Measurements from ENCODE around the gene RNF168.
"Not testable (repeated sequence)": the region's sequence is repeated elsewhere in the genome, so short reads cannot be mapped to it uniquely, and the experiment has no call there.

RNF168 gene, protein sequence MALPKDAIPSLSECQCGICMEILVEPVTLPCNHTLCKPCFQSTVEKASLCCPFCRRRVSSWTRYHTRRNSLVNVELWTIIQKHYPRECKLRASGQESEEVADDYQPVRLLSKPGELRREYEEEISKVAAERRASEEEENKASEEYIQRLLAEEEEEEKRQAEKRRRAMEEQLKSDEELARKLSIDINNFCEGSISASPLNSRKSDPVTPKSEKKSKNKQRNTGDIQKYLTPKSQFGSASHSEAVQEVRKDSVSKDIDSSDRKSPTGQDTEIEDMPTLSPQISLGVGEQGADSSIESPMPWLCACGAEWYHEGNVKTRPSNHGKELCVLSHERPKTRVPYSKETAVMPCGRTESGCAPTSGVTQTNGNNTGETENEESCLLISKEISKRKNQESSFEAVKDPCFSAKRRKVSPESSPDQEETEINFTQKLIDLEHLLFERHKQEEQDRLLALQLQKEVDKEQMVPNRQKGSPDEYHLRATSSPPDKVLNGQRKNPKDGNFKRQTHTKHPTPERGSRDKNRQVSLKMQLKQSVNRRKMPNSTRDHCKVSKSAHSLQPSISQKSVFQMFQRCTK

GRCh38 chr3:196503196-196504076, at the start of gene RNF168:
Gene RNF168 (minus strand): TSS chr3:196503768. CDS start chr3:196503173, 595 bp downstream.
- DNase-seq: peak; percentile 70

DNA sequence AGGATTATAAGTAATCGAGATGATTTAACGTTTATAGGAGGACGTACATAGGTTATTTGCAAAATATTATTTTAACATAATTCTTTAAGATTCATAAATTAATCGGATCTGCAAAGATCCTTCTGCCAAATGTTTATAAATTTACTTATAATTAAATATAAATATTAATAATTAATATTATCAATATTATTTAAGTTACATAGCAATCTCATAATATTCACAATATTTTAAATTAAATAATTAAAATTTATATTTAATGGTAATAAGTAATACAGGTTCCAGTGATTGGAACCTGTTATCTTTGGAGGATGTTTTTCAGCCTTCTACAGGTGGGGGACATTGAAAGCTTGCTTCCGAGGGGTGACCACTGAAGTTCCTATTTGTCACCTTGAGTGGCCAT, 48.7 kb upstream of the RNF168 start:
- no peak for DNase-seq

DNA sequence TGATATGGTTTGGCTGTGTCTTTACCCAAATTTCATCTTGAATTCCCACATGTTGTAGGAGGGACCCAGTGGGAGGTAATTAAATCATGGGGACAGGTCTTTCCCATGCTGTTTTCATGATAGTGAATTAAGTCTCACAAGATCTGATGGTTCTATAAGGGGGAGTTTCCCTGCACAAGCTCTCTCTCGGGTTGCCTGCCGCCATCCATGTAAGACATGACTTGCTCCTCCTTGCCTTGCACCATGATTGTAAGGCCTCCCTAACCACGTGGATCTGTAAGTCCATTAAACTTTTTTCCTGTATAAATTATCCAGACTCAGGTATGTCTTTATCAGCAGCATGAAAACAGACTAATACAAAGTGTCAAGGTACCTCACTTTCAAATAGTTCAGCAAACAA, 46.6 kb upstream of the RNF168 start:
- not testable (repeated sequence) for DNase-seq

- DNase-seq: not testable (repeated sequence)
Observed at GRCh38 chr3:196549312-196549711, 45.7 kb upstream of the RNF168 start.

DNA sequence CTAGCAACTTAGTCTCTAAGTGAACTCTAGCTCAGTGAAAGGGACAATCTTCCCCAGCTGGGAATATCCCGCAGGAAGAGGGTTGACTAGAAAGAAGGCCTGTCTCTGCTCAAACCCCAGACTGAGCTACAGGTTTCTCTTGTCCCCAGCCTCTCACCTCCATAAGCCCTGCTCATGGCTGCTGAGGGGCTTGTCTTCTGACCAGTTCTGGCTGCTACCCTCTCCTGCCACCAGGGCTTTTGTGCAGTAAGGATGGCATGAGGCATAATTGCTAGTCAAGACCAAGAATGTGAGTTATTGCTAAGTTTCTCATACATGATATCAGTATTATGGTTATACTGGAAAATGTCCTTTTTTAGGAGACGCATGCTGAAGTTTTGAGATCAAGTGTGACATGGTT, 43.5 kb upstream of the RNF168 start:
- DNase-seq: no peak

- DNase-seq: no peak
Observed at GRCh38 chr3:196546537-196546936, 43.0 kb upstream of the RNF168 start.

GRCh38 chr3:196544491-196544992, 41.0 kb upstream of the RNF168 start:
- no peak for DNase-seq

GRCh38 chr3:196541684-196542445, 38.3 kb upstream of the RNF168 start:
- DNase-seq: no peak

- DNase-seq: no peak
Observed at GRCh38 chr3:196537319-196537984, 33.9 kb upstream of the RNF168 start.

DNA sequence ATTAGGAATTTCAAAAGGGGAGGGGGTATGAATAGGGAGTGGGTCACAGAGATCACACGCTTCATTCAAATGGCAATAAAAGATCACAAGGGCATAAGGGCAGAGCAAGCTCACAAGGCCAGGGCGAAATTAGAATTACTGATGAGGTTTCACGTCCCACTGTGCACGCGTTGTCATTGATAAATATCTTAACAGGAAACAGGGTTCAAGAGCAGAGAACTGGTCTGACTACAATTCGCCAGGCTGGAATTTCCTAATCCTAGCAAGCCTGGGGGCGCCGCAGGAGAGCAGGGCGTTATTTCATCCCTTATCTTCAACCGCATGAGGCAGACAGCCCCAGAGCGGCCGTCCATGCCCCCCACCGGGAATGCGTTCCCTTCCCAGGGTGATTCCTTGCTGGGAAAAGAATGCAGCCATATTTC, 29.7 kb upstream of the RNF168 start:
- no peak for DNase-seq

DNA sequence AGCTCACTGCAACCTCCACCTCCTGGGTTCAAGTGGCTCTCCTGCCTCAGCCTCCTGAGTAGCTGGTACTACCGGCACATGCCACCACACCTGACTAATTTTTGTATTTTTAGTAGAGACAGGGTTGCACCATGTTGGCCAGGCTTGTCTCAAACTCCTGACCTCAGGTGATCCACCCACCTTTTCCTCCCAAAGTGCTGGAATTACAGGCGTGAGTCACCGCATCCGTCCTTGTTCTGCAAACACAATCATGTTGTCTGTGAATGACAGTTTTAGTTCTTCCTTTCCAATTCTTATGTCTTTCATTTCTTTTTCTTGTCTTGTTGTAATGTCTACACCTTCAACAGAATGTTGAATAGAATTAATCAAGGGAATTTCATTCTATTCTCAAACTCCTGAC, 27.9 kb upstream of the RNF168 start:
- DNase-seq: no peak

GRCh38 chr3:196528639-196529233, 25.2 kb upstream of the RNF168 start:
- DNase-seq: no peak

GRCh38 chr3:196525141-196525540, 21.6 kb upstream of the RNF168 start:
- DNase-seq: no peak

- no peak for DNase-seq
Observed at GRCh38 chr3:196524527-196524926, 21.0 kb upstream of the RNF168 start.

- no peak for DNase-seq
Observed at GRCh38 chr3:196523841-196524240, 20.3 kb upstream of the RNF168 start.

- DNase-seq: not testable (repeated sequence)
Observed at GRCh38 chr3:196521291-196521690, 17.7 kb upstream of the RNF168 start.

DNA sequence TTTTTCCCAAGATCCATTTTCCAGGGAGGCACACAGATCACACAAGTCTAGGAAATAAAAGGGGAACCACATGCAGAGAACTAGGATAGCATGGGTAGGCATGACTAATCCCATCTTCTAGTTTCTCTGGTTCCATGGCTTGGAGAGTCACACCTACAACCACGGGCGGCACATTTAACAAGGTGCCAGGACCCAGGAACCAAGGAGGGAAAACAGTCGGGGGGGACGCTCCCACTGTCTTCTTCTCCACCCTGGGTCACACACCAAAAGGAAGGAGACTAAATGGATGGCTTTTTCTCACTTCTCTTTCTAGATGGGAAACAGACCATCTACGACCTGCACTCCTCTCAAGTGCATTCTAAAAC, 16.1 kb upstream of the RNF168 start:
- DNase-seq: no peak

DNA sequence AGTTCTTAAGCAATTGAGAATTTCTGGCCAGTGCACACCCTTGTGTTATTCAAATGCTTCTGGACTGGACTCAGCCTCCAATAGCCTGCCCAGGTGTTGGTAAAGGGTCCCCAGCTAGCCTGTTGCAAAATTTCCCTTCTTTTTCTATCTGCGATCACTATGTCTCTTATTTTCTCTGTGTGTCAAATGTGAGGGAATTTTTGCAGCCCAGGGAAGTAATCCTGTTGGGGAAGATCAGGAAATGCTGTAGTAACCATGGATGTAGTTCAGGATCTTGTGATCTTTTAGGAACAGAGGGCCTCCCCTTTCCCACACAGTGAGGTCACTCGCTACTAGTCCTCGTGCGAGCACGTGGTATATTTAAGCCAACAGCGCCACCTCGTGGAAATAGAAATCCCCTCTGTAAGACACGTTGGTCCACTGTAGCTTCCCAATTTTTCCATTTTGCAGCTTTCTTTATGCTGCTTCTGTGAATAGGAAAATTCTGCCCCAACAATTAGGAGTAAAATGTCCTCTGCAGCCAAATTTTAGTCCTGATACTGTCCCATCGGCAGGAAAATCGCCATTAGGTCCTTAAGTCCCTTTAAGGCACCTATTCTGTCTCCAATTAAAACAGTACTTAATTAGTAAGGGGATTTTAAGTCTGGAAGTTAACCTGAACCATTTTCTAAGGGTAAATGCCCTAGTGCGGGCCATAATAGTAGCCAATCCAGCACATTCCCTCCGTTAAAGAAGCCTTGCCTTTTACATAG, 15.6 kb upstream of the RNF168 start:
- peak; percentile 71 for DNase-seq

- DNase-seq: no peak
Observed at GRCh38 chr3:196517919-196518318, 14.4 kb upstream of the RNF168 start.

DNA sequence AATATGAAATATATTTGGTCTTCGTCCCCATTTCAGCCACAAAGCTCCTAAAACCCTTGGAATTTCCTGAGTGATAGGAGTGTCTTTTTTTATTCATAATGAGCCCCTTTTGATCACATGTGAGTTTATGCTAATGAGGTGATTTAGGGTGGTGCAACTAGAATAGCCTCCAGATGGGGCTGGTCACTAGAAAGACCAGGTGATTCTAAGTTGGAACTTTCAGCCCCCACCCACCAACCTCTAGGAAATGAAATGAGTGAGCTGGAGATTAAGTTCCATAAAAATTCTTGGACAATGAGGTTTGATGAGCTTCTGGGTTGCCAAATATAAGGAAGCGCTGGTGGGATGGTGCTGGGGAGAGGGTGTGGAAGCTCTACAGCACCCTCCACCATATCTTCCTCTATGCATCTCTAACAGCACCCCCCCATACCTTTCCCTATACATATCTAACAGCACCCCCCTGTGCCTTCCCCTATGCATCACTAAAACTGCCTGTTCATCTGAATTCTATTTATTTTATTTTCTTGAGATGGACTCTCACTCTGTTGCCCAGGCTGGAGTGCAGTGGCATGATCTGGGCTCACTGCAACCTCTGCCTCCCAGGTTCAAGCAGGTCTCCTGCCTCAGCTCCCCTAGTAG, 13.7 kb upstream of the RNF168 start:
- DNase-seq: no peak

Data from amniotic stem cell (primary cell).